Prostate gland (tissue), 2 donors: ENCODE data around the gene TIAM2. TPM values are rescaled to one million over a fixed set of nuclear protein-coding genes. Genes with fewer than 3 reads are reported as not detected.
A peak's percentile ranks its signal among the peaks of the same experiment; 100 is the strongest.

Source experiments
- DNase-seq: peaks from one replicate; pipeline ENCODE4 v3.0.0-alpha.2; 2019; ENCODE audit warnings: low spot score
- H3K27ac ChIP-seq, 2 donors: fragments of 200-600 bp; sonication (generic); 2 replicates each; pipeline ENCODE4 v1.5.1; 2017 to 2019
- H3K27me3 ChIP-seq: fragments of 200-600 bp; sonication (generic); replicated peaks from 2 replicates; pipeline ENCODE4 v1.5.1; 2019; ENCODE audit not compliant: insufficient read depth
- H3K36me3 ChIP-seq, 2 donors: fragments of 200-600 bp; sonication (generic); 1 replicate in 1 of 2; 2 replicates in 1 of 2; pipeline versions ENCODE4 v1.5.1 to v1.8.1; 2017 to 2019
- H3K4me1 ChIP-seq: fragments of 200-600 bp; sonication (generic); replicated peaks from 2 replicates; pipeline ENCODE4 v1.5.1; 2019
- H3K4me3 ChIP-seq, 2 donors: fragments of 200-600 bp; sonication (generic); 2 replicates each; pipeline ENCODE4 v1.5.1; 2017 to 2019
- H3K9me3 ChIP-seq: fragments of 200-600 bp; sonication (generic); 2 replicates; pipeline ENCODE4 v1.5.1; 2017
- CTCF ChIP-seq, 4 experiments: fragments of 200-600 bp in 2 of 4; fragments of 450-650 bp in 2 of 4; sonication (generic) in 2 of 4; IDR thresholded peaks; 1 replicate in 3 of 4; 2 replicates in 1 of 4; pipeline ENCODE4 v1.5.1; 2016 to 2019; ENCODE audit warnings: antibody characterized with exemption in 4 of 4, mild to moderate bottlenecking in 2 of 4, moderate library complexity in 2 of 4
- POLR2A ChIP-seq: fragments of 450-650 bp; IDR thresholded peaks from one replicate; pipeline ENCODE4 v1.6.1; 2016; ENCODE audit warnings: antibody characterized with exemption, mild to moderate bottlenecking
- POLR2AphosphoS5 ChIP-seq: sonication (generic); formaldehyde crosslinking; IDR thresholded peaks from one replicate; pipeline ENCODE4 v1.6.1; 2017; ENCODE audit warnings: antibody characterized with exemption
- WGBS: methylation state at CpG from one replicate; pipeline ENCODE4 v1.1.5; 2018; 5-methylcytosine and 5-hydroxymethylcytosine counted together
- intact Hi-C: fragments of 100-400 bp; cut with DNase I; formaldehyde crosslinking; loops from one replicate; pipeline ENCODE4 v1.14.2; 2022
- total RNA-seq, 2 donors: library from RNA; depleted of rRNA; stranded (reverse); fragments of >200 nt; gene quantifications; one replicate each; pipeline ENCODE4 v1.1.0, GENCODE V29; 2016

The TIAM2 gene
- total RNA-seq, 2 donors from 2014 or later = 13.1 to 21.6 TPM

DNA sequence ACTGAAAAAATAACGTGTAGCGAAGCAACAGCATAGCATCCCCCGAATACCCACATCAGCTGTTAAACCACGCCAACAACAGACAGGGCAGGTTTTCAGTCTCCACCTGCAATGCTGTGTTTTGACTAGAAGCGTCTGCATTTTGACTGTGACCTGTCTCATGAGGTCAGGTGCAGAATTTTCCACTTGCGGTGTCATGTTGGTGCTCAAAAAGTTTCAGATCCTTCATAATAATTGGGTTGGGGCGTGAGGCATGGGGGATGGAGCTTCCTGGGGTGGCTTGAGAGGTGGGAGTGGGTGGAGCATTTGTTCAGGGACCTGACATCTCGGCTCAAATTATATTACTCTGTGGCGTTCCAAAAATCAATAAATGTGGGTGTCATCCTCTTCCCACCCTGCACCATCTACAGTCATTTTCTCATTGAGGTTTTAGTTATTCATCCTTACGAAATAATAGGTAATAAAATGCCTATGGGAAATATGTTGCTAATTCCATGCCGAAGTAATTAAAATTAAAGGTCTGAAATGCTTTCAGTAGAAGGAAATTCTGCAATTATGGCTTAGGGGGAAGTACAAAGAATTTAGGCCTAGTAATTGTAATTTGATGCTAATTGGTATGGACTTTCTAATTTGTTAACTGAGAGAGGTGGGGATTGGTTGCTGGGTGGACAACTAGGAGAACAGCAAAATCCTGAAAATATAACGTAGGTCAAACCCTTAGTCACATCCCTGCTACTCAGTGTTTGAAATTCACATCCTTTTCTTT lies 81.0 kb downstream of the TIAM2 start:
- 94% methylated on average over 12 of the region's 12 CpGs for WGBS
- DNase-seq = no peak
- no peak overlapping the region for H3K27ac ChIP-seq
- no peaks in the 10 kb centered on the region for H3K9me3 ChIP-seq
- no peaks in the 10 kb centered on the region for H3K36me3 ChIP-seq
- no peak overlapping the region for H3K4me3 ChIP-seq
- H3K4me1 ChIP-seq = no peaks in the 10 kb centered on the region
- intact Hi-C loops = no loop called here
- no peaks in the 10 kb centered on the region for H3K27me3 ChIP-seq
- no peak for TF ChIP-seq CTCF (IDR thresholded peaks at IDR 0.05)
- no peak for TF ChIP-seq POLR2A
- TF ChIP-seq POLR2AphosphoS5 = no peak

DNA sequence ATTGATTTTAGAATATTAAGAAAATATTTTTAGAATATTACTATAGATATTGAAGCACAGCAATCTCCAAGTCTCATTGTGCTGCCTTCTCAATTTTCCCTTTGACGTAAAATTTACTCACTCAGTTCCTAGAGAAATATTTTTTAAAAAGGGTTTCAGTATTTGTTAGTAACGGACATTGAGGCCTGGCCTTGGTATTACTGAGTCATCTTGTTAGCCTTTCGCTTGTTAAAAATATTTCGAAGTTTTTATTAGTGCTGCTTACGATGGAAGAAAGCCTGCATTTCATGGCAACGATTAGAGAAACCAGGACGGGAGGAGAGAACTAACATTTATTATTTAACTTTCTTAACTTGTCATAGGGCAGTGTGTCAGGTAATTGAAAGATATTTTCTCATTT lies 82.2 kb downstream of the TIAM2 start:
- 22% methylated on average over 7 of the region's 7 CpGs for WGBS
- intact Hi-C loops = no loop called here
- no peaks in the 10 kb centered on the region for H3K27me3 ChIP-seq
- H3K9me3 ChIP-seq = no peaks in the 10 kb centered on the region
- no peaks in the 10 kb centered on the region for H3K36me3 ChIP-seq
- no peak for DNase-seq
- no peak overlapping the region for H3K27ac ChIP-seq
- H3K4me3 ChIP-seq = no peak overlapping the region
- no peak for TF ChIP-seq CTCF (IDR thresholded peaks at IDR 0.05)
- TF ChIP-seq POLR2AphosphoS5 = peak; percentile 22
- H3K4me1 ChIP-seq = no peaks in the 10 kb centered on the region

GRCh38 chr6:155077784-155078183 lies 82.7 kb downstream of the TIAM2 start:
- 83% methylated on average over 2 of the region's 2 CpGs for WGBS
- H3K4me3 ChIP-seq = no peak overlapping the region
- H3K27ac ChIP-seq = no peak overlapping the region
- H3K36me3 ChIP-seq = no peaks in the 10 kb centered on the region
- no peaks in the 10 kb centered on the region for H3K4me1 ChIP-seq
- intact Hi-C loops = no loop called here
- DNase-seq = no peak
- no peaks in the 10 kb centered on the region for H3K27me3 ChIP-seq
- no peaks in the 10 kb centered on the region for H3K9me3 ChIP-seq
- TF ChIP-seq POLR2AphosphoS5 (no peak), CTCF (IDR thresholded peaks at IDR 0.05) (no peak), POLR2A (no peak)

DNA sequence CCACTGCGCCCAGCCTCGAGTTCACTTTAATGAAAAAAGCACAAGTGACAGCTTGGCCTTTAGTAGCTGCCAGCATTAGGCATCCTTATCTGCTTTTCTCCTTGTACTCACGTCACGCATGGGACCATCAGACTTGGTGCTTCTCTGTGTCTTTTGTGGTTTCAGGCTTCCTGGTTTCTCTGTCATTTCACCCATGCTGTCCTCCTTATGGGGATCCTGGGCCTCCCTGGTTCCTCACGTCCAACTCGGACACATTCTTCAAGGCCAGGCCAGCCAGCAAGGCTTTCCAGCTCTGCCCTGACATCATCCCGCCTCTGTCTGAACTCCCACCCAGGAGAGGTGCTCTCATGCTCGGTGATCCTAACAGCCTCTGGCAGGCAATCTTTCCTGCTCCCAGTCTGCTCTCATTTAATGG lies 83.2 kb downstream of the TIAM2 start:
- DNase-seq = no peak
- WGBS = 71% methylated on average over 8 of the region's 8 CpGs
- Histone ChIP-seq H3K27me3 (no peaks in the 10 kb centered on the region), H3K36me3 (no peaks in the 10 kb centered on the region), H3K4me1 (no peaks in the 10 kb centered on the region), H3K27ac (no peak overlapping the region), H3K4me3 (no peak overlapping the region), H3K9me3 (no peaks in the 10 kb centered on the region)
- TF ChIP-seq POLR2A (no peak), CTCF (IDR thresholded peaks at IDR 0.05) (no peak), POLR2AphosphoS5 (no peak)
- intact Hi-C loops = no loop called here

DNA sequence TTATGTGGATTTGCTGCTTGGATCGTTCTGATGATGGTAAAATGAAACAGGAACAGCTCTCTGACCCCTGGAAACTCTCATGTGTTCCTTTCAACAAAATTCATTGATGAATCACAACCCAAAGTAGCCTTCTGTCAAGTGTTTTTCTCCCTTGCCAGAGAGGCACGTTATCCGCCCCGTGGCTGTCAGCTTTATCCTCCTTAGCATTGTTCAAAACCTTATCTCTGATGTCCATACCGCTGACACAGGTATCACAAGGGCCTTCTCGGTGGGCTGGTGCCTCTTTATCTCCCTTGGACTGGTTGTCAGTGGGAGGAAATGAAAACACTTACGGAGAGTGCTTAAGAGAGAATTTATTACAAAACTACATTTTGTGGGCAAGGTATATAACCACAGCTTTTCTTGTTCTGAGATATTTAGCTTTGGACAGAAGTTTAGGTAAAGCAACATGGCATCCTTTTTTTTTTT lies 84.9 kb downstream of the TIAM2 start:
- H3K36me3 ChIP-seq = no peaks in the 10 kb centered on the region
- no peak overlapping the region for H3K4me3 ChIP-seq
- no peak for DNase-seq
- H3K4me1 ChIP-seq = no peaks in the 10 kb centered on the region
- 67% methylated on average over 7 of the region's 7 CpGs for WGBS
- H3K27me3 ChIP-seq = no peaks in the 10 kb centered on the region
- TF ChIP-seq POLR2AphosphoS5 (no peak), CTCF (IDR thresholded peaks at IDR 0.05) (no peak), POLR2A (no peak)
- no peak overlapping the region for H3K27ac ChIP-seq
- intact Hi-C loops = no loop called here
- H3K9me3 ChIP-seq = no peaks in the 10 kb centered on the region
